K562 (cell line): Measurements from ENCODE around the gene SCML2. TPM values are rescaled to one million over a fixed set of nuclear protein-coding genes. Genes with fewer than 3 reads are reported as not detected.

Experiments
- ATAC-seq: fragments of 200-7000 bp; cut with Tn5 transposase; 3 replicates; pipeline ENCODE4 v1.9.1; 2020; ENCODE audit warnings: moderate library complexity
- BruUV-seq: library from RNA; stranded (reverse); fragments of 400-500 nt; replicated peaks from 2 replicates; lab custom pipeline; 2021; lab: Mats Ljungman, UMichigan
- CTCF ChIA-PET: fragments of 300-600 bp; formaldehyde crosslinking; extraction: SDS; loops from one replicate; lab custom pipeline; 2021; ENCODE audit warnings: low intra/inter-chr PET ratio; lab: Yijun Ruan, JAX
- POLR2A ChIA-PET: fragments of 300-600, 350-650 bp; sonication (Branson Sonifier 250); formaldehyde crosslinking; extraction: SDS; loops from one replicate; lab custom pipeline; 2021; ENCODE audit warnings: antibody characterized with exemption, inconsistent platforms; lab: Yijun Ruan, JAX
- DNase-seq, 4 experiments: peaks; one replicate each; pipeline versions ENCODE4 v3.0.0 to v3.0.0-alpha.2; 2011 to 2018; ENCODE audit warnings: low spot score in 3 of 4, mixed read lengths in 3 of 4; ENCODE audit errors: extremely low read depth in 1 of 4
- FAIRE-seq: peaks from 2 replicates; lab custom pipeline; 2011; peaks lifted over from hg19 to GRCh38; lab: Jason Lieb, UNC
- H2AFZ ChIP-seq: 2 replicates; pipeline ENCODE4 v1.6.0; 2011; ENCODE audit warnings: low read depth, low read length, control low read depth, inconsistent platforms
- H3K27ac ChIP-seq: fragments of 200-600 bp; 3 replicates; pipeline ENCODE4 v1.8.0; 2011; ENCODE audit warnings: low read depth, mild to moderate bottlenecking, control low read depth, inconsistent platforms, low read length, moderate library complexity, mixed read lengths; ENCODE audit errors: extremely low read depth
- H3K27me3 ChIP-seq, 2 experiments: fragments of 300-600 bp in 1 of 2; 2 replicates in 1 of 2; 3 replicates in 1 of 2; pipeline versions ENCODE4 v1.6.0 to v1.8.0; 2011; ENCODE audit warnings: inconsistent platforms in 2 of 2, low read length in 2 of 2, mild to moderate bottlenecking in 1 of 2, mixed read lengths in 1 of 2, moderate library complexity in 1 of 2; ENCODE audit not compliant: control insufficient read depth in 2 of 2, insufficient read depth in 2 of 2
- H3K36me3 ChIP-seq: fragments of 300-600 bp; 3 replicates; pipeline ENCODE4 v1.8.0; 2011; ENCODE audit warnings: mild to moderate bottlenecking, low read length, inconsistent platforms; ENCODE audit not compliant: control insufficient read depth, insufficient read depth
- H3K4me1 ChIP-seq, 2 experiments: fragments of 200-600 bp in 1 of 2; replicated peaks in 1 of 2; 2 replicates in 1 of 2; 3 replicates in 1 of 2; pipeline versions ENCODE4 v1.5.1 to v1.8.0; 2011; ENCODE audit warnings: inconsistent platforms in 2 of 2, low read length in 2 of 2, mild to moderate bottlenecking in 1 of 2, mixed read lengths in 1 of 2, moderate library complexity in 1 of 2; ENCODE audit not compliant: control insufficient read depth in 2 of 2, insufficient read depth in 2 of 2
- H3K4me2 ChIP-seq: 2 replicates; pipeline ENCODE4 v1.6.1; 2011; ENCODE audit warnings: low read length, control low read depth, inconsistent platforms, mixed read lengths; ENCODE audit not compliant: insufficient read depth
- H3K4me3 ChIP-seq: fragments of 200-600 bp; sonication (generic), shearing (Covaris generic); 2 replicates; pipeline ENCODE4 v1.5.1; 2016; ENCODE audit warnings: control low read depth, inconsistent platforms
- H3K79me2 ChIP-seq: fragments of 200-600 bp; 3 replicates; pipeline ENCODE4 v1.8.0; 2011; ENCODE audit warnings: low read length, inconsistent platforms; ENCODE audit not compliant: control insufficient read depth, insufficient read depth
- H3K9ac ChIP-seq, 2 experiments: 2 replicates each; pipeline versions ENCODE4 v1.6.0 to v1.6.1; 2011; ENCODE audit warnings: low read depth in 2 of 2, low read length in 2 of 2, control low read depth in 1 of 2, inconsistent platforms in 1 of 2, mild to moderate bottlenecking in 1 of 2, mixed read lengths in 1 of 2; ENCODE audit not compliant: insufficient read depth in 1 of 2
- H3K9me1 ChIP-seq: one replicate; pipeline ENCODE4 v1.6.0; 2011; ENCODE audit warnings: inconsistent platforms, mild to moderate bottlenecking, low read length, moderate library complexity; ENCODE audit not compliant: control insufficient read depth, insufficient read depth
- H3K9me3 ChIP-seq: replicated peaks from 2 replicates; pipeline ENCODE4 v1.5.1; 2011; ENCODE audit warnings: low read depth, low read length, inconsistent platforms; ENCODE audit not compliant: control insufficient read depth, insufficient read depth
- H4K20me1 ChIP-seq: replicated peaks from 2 replicates; pipeline ENCODE4 v1.6.1; 2011; ENCODE audit warnings: low read length, inconsistent platforms, mixed read lengths; ENCODE audit not compliant: control insufficient read depth, insufficient read depth
- ASH1L ChIP-seq: fragments of 450-650 bp; IDR thresholded peaks from 2 replicates; pipeline ENCODE4 v1.6.1; 2018; ENCODE audit warnings: borderline replicate concordance, mild to moderate bottlenecking, low read depth; ENCODE audit not compliant: partially characterized antibody
- CTBP1 ChIP-seq: fragments of 450-650 bp; IDR thresholded peaks from 2 replicates; pipeline ENCODE4 v1.6.1; 2016; ENCODE audit warnings: borderline replicate concordance
- GABPA ChIP-seq: fragments of 200-800 bp; sonication (Bioruptor generic); conservative IDR thresholded peaks from 2 replicates; pipeline ENCODE4 v1.6.1; 2016; ENCODE audit warnings: low read depth, missing genetic modification characterization, missing compliant biosample characterization
- GTF3C2 ChIP-seq: IDR thresholded peaks from 3 replicates; pipeline ENCODE4 v1.6.1; 2011; ENCODE audit warnings: borderline replicate concordance, mild to moderate bottlenecking, moderate library complexity; ENCODE audit not compliant: insufficient read length; ENCODE audit errors: extremely low read depth
- POLR2A ChIP-seq: fragments of 450-650 bp; conservative IDR thresholded peaks from 2 replicates; pipeline ENCODE4 v1.6.1; 2016
- POLR3G ChIP-seq: IDR thresholded peaks from 2 replicates; pipeline ENCODE4 v1.6.1; 2011; ENCODE audit not compliant: insufficient read length, insufficient replicate concordance; ENCODE audit errors: extremely low read depth
- PRMT5 ChIP-seq: sonication (generic); formaldehyde crosslinking; IDR thresholded peaks from 2 replicates; pipeline ENCODE4 v1.5.0; 2020; ENCODE audit warnings: missing genetic modification reagents
- SMAD3 ChIP-seq: fragments of 450-650 bp; formaldehyde crosslinking; conservative IDR thresholded peaks from 2 replicates; pipeline ENCODE4 v1.4.0; 2020; ENCODE audit warnings: mild to moderate bottlenecking
- SP1 ChIP-seq: sonication (generic); formaldehyde crosslinking; IDR thresholded peaks from 2 replicates; pipeline ENCODE4 v1.8.1; 2022; ENCODE audit warnings: mild to moderate bottlenecking, missing genetic modification reagents
- SPI1 ChIP-seq: IDR thresholded peaks from 2 replicates; pipeline ENCODE4 v1.6.1; 2011; ENCODE audit warnings: low read depth, low read length, control low read depth, borderline replicate concordance
- ZFP91 ChIP-seq: sonication (generic); formaldehyde crosslinking; IDR thresholded peaks from 2 replicates; pipeline ENCODE4 v1.8.0; 2022; ENCODE audit warnings: mild to moderate bottlenecking, missing genetic modification reagents
- ZKSCAN3 ChIP-seq: fragments of 250-450 bp; sonication (Bioruptor Pico); IDR thresholded peaks from 2 replicates; pipeline ENCODE4 v1.4.0; 2020
- ZNF175 ChIP-seq: fragments of 200-800 bp; sonication (Bioruptor generic); IDR thresholded peaks from 2 replicates; pipeline ENCODE4 v1.6.1; 2016; ENCODE audit warnings: low read depth, mild to moderate bottlenecking, missing genetic modification characterization, missing compliant biosample characterization
- ZNF551 ChIP-seq: fragments of 250-450 bp; sonication (Bioruptor Pico); IDR thresholded peaks from 2 replicates; pipeline ENCODE4 v1.5.0; 2021; ENCODE audit warnings: mild to moderate bottlenecking, moderate library complexity
- WGBS: fragments of 100-300 bp; shearing (Covaris generic); methylation state at CpG from one replicate; pipeline ENCODE4 v1.1.6; 2016; ENCODE audit warnings: low coverage, mixed read lengths; ENCODE audit not compliant: insufficient coverage; ENCODE audit errors: missing lambda C conversion rate; 5-methylcytosine and 5-hydroxymethylcytosine counted together
- in situ Hi-C: fragments of 300-500 bp; cut with MboI; formaldehyde crosslinking; loops from 4 replicates; pipeline ENCODE4 v1.15.0; 2018; ENCODE audit warnings: inconsistent platforms, mixed read lengths
- intact Hi-C: fragments of 100-400 bp; cut with micrococcal nuclease; formaldehyde crosslinking; loops from 2 replicates; pipeline ENCODE4 v1.14.2; 2022
- polyA plus RNA-seq, 8 experiments: library from polyadenylated mRNA; depleted of rRNA in 4 of 8; stranded (reverse) in 5 of 8; unstranded in 3 of 8; fragments of >200 nt; fragmentation: Nextera tagmentation in 2 of 8; fragmentation: Illumina TruSeq in 1 of 8; extraction: Ambion mirVana in 2 of 8; extraction: Trizol in 1 of 8; gene quantifications; 2 replicates each; pipeline versions ENCODE4 v1.2.1 to v1.2.3, GENCODE V29; 2011 to 2014; ENCODE audit warnings: inconsistent platforms in 1 of 8, missing spikeins in 1 of 8
- total RNA-seq, 7 experiments: library from RNA; depleted of rRNA in 6 of 7; stranded (reverse); fragments of >200 nt in 6 of 7; fragmentation: Illumina TruSeq in 2 of 7; extraction: Trizol in 2 of 7; gene quantifications; 2 replicates each; pipeline versions ENCODE4 v1.2.1 to v1.2.3, GENCODE V29; 2011 to 2021; ENCODE audit warnings: low replicate concordance in 1 of 7

The SCML2 gene
- total and polyA plus RNA-seq, 9 of the 15 experiments (the other 6 are each of a cell fraction or from before 2014, with no cell fraction given) = 15.1 to 30.8 (median 22.9) TPM

GRCh38 chrX:18252644-18253359 lies 101.7 kb downstream of the SCML2 start:
- in situ Hi-C loops = no loop called here
- DNase-seq = no peak
- ChIA-PET POLR2A (no interaction called here), CTCF (no interaction called here)
- no peaks in the 10 kb centered on the region for H3K9me3 ChIP-seq
- H3K9me1 ChIP-seq = no peaks in the 10 kb centered on the region
- no peaks in the 10 kb centered on the region for H4K20me1 ChIP-seq
- H3K4me2 ChIP-seq = no peak overlapping the region
- H3K4me1 ChIP-seq = no peaks in the 10 kb centered on the region
- no peaks in the 10 kb centered on the region for H3K27me3 ChIP-seq
- no peak for FAIRE-seq
- peaks cover 25% of the 10 kb centered on the region; the same call in 1 of the 3 replicates for H3K36me3 ChIP-seq
- WGBS = 70% methylated on average over 3 of the region's 3 CpGs
- no peak overlapping the region for H3K27ac ChIP-seq
- no TSS peak for BruUV-seq
- H3K9ac ChIP-seq = no peak overlapping the region
- no peak overlapping the region for H3K4me3 ChIP-seq
- H2AFZ ChIP-seq = no peak overlapping the region
- no peak for ATAC-seq
- intact Hi-C loops = no loop called here
- H3K79me2 ChIP-seq = no peaks in the 10 kb centered on the region
- TF ChIP-seq GTF3C2 (no peak), ZNF175 (CRISPR knock-in tag) (no peak), POLR3G (no peak), SP1 (CRISPR knock-in tag) (no peak), POLR2A (no peak), SMAD3 (CRISPR knock-in tag) (no peak), GABPA (tag) (no peak), SPI1 (no peak), ZKSCAN3 (no peak), ASH1L (no peak), ZFP91 (CRISPR knock-in tag) (no peak), ZNF551 (CRISPR knock-in tag) (no peak), PRMT5 (CRISPR knock-in tag) (no peak), CTBP1 (no peak)
